Measurements from ENCODE around the gene MT1G.

The MT1G gene

DNA sequence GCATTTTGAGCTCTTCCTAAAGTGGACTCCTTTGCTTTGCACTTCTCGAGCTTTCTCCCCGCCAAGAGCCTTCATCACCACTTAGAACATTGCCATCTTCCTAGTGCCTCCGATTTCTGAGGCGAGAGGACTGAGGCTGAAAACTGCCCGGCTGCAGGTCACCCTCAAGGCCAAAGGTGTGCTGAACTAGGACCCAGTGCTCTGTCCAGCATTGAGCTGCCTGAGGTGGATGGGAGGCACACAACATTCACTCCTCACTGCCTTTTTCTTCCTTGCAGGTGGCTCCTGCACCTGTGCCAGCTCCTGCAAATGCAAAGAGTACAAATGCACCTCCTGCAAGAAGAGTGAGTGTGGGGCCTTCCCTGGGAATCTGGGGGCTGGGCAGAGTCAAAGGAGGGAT lies 24.0 kb downstream of the MT1G start:
- in situ Hi-C loops (cut with MboI; ENCODE audit: low sequenced_read_pairs, unreplicated experiment): no loop called here
- no peak for DNase-seq (ENCODE audit: low spot score)
- TF ChIP-seq, protein P1, sequence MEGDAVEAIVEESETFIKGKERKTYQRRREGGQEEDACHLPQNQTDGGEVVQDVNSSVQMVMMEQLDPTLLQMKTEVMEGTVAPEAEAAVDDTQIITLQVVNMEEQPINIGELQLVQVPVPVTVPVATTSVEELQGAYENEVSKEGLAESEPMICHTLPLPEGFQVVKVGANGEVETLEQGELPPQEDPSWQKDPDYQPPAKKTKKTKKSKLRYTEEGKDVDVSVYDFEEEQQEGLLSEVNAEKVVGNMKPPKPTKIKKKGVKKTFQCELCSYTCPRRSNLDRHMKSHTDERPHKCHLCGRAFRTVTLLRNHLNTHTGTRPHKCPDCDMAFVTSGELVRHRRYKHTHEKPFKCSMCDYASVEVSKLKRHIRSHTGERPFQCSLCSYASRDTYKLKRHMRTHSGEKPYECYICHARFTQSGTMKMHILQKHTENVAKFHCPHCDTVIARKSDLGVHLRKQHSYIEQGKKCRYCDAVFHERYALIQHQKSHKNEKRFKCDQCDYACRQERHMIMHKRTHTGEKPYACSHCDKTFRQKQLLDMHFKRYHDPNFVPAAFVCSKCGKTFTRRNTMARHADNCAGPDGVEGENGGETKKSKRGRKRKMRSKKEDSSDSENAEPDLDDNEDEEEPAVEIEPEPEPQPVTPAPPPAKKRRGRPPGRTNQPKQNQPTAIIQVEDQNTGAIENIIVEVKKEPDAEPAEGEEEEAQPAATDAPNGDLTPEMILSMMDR (IDR thresholded peaks at IDR 0.05; ENCODE audit: borderline replicate concordance, control extremely low read depth, extremely low read depth, insufficient read depth, missing control alignments): no peak

DNA sequence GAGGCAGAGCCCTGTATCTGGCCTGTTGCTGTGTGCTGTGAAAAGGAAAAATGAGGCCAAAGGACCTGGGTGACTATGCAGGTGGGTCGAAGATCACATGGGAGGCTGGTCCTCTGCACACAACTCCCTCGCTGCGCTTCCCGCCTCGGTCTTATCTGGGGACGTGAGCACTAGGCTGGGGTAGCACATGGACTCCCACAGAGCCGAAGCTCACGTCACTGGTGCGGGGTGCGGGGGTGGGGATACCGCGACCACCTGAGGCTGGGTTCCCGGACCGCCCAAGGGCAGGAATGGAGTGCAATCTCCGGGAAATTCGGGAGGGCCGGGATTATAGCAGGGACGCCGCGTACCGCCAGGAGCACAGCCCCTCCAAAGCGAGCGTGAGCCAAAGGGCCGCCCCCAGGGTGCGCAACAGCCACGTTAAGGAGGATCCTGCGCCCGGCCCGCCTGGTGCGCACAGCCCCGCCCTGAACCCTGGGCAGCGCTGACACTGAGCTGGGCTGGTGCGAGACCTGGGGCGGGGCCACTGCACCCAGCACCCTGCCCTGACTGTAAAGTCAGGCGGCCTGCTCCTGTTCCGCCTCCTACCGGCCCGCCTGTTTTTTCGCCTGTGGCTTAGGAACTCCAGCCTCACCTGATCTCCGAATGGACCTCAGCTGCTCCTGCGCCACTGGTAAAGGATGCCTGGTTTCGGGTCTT lies 24.6 kb downstream of the MT1G start:
- TF ChIP-seq, protein P1 (IDR thresholded peaks at IDR 0.05; ENCODE audit: borderline replicate concordance, control extremely low read depth, extremely low read depth, insufficient read depth, missing control alignments): no peak

DNA sequence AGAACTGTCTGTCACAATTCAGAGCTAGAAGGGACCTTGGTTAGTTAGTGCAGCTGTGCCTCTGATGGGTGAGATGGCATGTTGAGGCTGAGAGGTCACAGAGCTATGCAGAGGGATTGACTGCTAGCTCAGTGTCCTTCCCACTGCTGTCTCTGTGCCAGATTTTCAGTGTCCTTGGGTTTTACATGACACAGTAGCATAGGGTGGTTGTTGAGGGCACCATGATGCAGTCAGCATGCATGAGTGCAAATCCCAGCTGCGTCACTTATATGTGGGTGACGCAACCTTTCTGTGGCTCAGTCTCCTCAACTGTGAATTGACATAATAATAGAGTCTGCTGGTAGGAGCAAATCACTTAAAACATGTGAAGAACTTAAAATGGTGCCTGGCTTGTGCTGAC lies 26.7 kb downstream of the MT1G start:
- TF ChIP-seq, protein P1 (IDR thresholded peaks at IDR 0.05; ENCODE audit: borderline replicate concordance, control extremely low read depth, extremely low read depth, insufficient read depth, missing control alignments): no peak
- in situ Hi-C loops (cut with MboI; ENCODE audit: low sequenced_read_pairs, unreplicated experiment): no loop called here
- DNase-seq (ENCODE audit: low spot score): no peak

More for the DNA sequence above, 24.6 kb downstream of the MT1G start:
- peak; percentile 54 for DNase-seq (ENCODE audit: low spot score)
- in situ Hi-C loops (cut with MboI; ENCODE audit: low sequenced_read_pairs, unreplicated experiment): no loop called here

DNA sequence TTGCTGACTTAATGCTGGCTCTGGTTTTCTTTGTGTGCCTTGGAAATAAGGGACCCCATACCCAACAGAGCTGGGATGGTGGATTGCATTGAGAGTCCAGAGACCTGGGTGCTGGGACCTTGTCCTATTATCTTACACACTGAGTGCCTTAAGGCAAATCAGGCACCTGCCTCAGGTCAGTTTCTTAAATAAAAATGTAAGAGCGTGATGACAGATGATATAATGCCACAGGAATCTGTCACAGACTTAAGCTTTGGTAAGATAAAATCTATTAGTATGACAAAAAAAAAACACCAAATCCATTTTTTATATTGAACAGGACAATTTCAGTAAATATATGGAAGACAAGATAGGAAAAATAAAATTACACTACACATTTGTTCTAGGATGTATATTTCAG lies 27.8 kb downstream of the MT1G start:
- TF ChIP-seq, protein P1 (IDR thresholded peaks at IDR 0.05; ENCODE audit: borderline replicate concordance, control extremely low read depth, extremely low read depth, insufficient read depth, missing control alignments): no peak
- no peak for DNase-seq (ENCODE audit: low spot score)
- in situ Hi-C loops (cut with MboI; ENCODE audit: low sequenced_read_pairs, unreplicated experiment): no loop called here

DNA sequence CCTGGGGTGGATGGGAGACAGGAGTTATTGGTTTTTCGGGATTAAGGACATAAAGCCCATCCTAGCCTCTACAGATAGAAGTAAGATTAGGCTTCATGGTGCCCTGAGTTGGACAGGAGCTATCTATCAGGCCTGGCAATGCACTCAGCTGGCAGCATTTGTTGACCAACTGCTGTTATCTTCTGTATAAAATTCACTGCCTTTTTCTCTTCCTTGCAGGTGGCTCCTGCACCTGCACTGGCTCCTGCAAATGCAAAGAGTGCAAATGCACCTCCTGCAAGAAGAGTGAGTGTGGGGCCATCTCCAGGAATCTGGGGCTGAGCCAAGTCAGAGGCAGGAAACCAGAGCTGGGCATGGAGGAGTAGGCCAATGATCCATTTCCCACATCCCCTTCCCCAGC lies 28.8 kb downstream of the MT1G start:
- no peak for DNase-seq (ENCODE audit: low spot score)
- in situ Hi-C loops (cut with MboI; ENCODE audit: low sequenced_read_pairs, unreplicated experiment): no loop called here
- TF ChIP-seq, protein P1 (IDR thresholded peaks at IDR 0.05; ENCODE audit: borderline replicate concordance, control extremely low read depth, extremely low read depth, insufficient read depth, missing control alignments): no peak

DNA sequence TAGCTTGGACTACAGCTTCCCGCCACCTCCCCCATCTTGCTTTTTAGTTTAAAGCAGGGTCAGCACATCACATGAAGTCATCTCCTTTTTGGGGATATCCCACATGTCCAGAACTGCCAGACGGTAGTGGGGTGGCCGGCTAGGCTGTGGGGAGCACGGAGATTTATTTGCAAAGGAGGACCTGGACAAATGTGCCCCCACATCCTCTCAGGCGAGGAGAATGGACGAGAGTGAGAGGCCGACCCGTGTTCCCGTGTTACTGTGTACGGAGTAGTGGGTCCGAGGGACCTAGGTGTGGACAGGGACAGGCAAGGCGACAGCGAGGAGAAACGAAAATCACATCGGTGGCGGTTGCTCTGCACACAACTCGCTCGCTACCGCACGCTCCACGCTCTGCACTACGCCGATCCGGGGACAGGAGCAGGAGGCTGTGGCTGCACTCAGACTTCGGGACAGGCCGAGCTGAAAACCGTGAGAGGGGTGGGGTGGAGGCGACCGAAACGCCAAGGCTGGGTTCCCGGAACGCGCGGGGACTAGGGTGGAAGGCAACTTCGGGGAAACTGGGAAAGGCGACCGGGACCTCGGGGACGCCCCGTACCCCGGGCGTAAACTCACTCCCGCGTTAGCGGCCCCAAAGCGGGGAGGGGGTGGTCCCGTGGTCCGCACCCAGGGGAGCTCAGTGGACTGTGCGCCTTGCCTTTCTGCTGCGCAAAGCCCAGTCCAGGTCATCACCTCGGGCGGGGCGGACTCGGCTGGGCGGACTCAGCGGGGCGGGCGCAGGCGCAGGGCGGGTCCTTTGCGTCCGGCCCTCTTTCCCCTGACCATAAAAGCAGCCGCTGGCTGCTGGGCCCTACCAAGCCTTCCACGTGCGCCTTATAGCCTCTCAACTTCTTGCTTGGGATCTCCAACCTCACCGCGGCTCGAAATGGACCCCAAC lies 29.8 kb downstream of the MT1G start, which contains the start of gene MT1A:
TSS of gene MT1A (plus strand) at position 853 of the 937 bp plus-strand sequence. CDS start at position 926, 73 bp downstream.
- in situ Hi-C loops (cut with MboI; ENCODE audit: low sequenced_read_pairs, unreplicated experiment): no loop called here
- DNase-seq (ENCODE audit: low spot score): no peak
- TF ChIP-seq, protein P1 (IDR thresholded peaks at IDR 0.05; ENCODE audit: borderline replicate concordance, control extremely low read depth, extremely low read depth, insufficient read depth, missing control alignments): no peak

Data from GM13976 (cell line).